ENCODE results near the gene ZBTB46.
"Not testable (repeated sequence)": the region's sequence is repeated elsewhere in the genome, so short reads cannot be mapped to it uniquely, and the experiment has no call there.

- not testable (repeated sequence) for TF ChIP-seq CTCF (IDR thresholded peaks at IDR 0.05; ENCODE audit: low read depth, low read length, missing input control); JUND (IDR thresholded peaks at IDR 0.05); GABPA (IDR thresholded peaks at IDR 0.05 in 1 of 2, conservative IDR thresholded peaks at IDR 0.05 in 1 of 2); EGR1 (IDR thresholded peaks at IDR 0.05; ENCODE audit: low read depth in 2 of 2); YY1 (IDR thresholded peaks at IDR 0.05); TAF1 (conservative IDR thresholded peaks at IDR 0.05); FOXA1 (IDR thresholded peaks at IDR 0.05); RAD21 (IDR thresholded peaks at IDR 0.05); SP1 (IDR thresholded peaks at IDR 0.05); RXRA (IDR thresholded peaks at IDR 0.05); NR2F2 (IDR thresholded peaks at IDR 0.05); MAX (IDR thresholded peaks at IDR 0.05); ZBTB33 (IDR thresholded peaks at IDR 0.05)
Measured at GRCh38 chr20:63799127-63799526, 31.9 kb downstream of the ZBTB46 start.
